Skin of body (tissue), 2 donors: Measurements from ENCODE around the gene LYSMD4. TPM values are rescaled to one million over a fixed set of nuclear protein-coding genes. Genes with fewer than 3 reads are reported as not detected.
A peak's percentile ranks its signal among the peaks of the same experiment; 100 is the strongest.

Experiments
- DNase-seq: peaks from one replicate; lab custom pipeline; 2025; lab: John Stamatoyannopoulos, UW
- total RNA-seq: library from RNA; depleted of rRNA; stranded (reverse); fragments of >200 nt; gene quantifications from one replicate; pipeline ENCODE4 v1.2.3, GENCODE V29; 2014

LYSMD4 gene
- total RNA-seq, 1 donor from 2014 or later, result 18.0 TPM

DNA sequence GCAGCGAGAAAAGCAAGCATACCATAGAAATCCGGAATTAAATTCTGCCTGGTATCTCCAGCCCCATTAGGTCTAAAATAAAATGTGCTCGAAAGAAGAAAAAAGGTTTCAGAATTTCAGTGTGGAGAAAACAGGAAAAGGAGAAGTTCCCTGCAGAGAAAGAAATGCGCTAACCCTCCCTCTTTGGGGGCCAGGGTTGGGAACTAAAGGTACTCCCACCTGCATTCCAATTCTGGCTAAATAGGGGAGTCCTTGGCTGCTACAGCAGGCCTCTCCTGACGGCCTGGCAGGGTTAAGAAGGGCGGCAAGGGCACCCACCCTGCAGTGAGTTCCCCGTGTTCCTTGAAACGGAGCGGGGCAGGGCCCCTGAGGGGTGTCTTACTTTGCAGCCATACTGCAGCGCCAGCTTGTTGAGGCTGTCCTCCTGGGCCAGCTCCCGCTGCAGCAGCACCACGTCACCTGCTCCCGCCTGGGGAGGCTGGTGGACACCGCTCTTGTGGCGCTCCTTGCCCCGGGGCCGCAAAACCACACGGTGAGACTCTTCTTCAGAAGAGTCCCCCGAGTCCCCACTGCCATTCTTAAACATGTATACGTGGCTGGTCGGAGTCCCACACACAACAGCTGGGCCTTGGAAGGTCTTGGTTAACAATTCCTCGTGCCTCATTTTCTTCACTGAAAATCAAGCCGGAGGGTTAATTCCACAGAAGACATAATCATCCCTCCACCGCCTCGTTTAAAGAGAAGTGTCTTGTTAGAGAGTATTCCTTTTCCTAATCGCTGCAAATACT is 1.7 kb downstream of the LYSMD4 start:
- no peak for DNase-seq

DNA sequence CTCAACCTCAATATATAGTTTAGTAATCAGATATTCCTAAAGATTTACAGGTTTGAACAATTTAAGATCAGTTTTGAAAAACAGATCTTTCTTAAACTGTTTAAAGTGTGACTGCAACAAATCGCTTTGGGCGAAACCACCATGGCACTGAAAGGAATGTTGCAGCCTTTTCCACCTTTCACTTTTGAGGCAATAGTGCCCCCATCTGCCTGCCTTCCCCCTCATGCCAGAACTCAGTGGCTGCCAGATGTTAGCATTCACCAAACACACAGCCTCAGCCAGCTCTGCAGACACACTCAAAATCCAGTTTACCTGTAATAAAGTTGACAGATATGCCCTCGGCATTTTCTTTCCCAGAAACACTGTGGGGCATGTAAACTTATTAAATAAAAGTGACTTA is 3.3 kb downstream of the LYSMD4 start:
- DNase-seq, result peak; percentile 49

DNA sequence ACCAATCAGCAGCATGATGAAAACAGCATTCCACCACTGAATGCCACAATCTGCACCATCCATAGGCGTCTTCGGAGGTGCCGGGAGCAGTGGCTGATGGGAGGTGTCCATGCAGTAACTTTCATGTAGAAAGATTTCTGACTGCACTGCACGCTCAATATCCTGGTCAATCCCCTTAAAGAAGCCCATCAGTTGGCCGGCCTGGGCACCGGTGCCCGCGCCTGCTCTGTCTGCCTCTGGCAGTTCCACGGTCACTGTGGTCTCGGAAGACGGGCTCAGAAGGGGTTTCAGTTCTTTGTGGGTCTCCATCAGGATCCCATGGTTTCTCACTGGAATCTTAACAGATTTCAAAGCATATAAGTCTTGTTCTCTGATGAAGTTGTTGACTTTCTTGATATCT is 3.9 kb downstream of the LYSMD4 start:
- DNase-seq, result no peak

DNA sequence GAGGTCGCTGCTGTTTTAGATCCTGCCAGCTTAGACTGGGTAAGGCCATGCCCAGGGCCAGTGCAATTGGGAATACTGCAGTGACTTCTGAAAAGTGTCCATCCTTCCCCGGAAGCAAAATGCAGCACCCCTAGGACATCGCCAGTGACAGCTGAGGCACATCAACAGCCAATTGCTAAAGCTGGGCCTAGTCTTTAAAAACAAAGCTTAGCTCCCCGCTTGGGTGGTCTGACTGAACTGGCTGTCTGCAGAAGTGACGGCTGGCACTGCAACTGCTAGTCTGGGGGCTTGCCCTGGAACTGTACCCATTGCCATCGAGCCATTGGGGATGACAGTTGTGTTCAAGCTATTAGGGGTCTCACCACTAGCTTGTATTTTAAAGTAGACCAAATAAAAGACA is 4.3 kb downstream of the LYSMD4 start:
- no peak for DNase-seq

DNA sequence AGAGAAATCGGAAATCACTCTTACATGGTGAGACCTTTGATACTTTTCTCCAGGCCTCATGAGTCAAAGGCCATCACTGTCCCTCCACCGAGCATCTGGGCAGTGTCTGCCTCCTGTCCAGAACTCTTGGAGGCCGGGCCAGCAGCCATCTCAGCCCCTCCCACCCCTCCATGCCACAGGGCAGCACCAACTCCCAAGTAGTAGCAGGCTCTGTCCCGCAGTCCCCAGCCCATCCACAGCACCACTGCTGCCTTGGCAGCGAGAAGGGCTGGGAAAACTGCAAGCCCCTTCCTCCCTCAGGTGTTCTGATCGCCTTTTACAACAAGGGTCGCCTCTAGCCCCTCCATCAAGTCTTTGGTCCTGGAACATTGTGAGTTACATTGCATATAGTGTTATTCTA is 5.5 kb downstream of the LYSMD4 start:
- no peak for DNase-seq

DNA sequence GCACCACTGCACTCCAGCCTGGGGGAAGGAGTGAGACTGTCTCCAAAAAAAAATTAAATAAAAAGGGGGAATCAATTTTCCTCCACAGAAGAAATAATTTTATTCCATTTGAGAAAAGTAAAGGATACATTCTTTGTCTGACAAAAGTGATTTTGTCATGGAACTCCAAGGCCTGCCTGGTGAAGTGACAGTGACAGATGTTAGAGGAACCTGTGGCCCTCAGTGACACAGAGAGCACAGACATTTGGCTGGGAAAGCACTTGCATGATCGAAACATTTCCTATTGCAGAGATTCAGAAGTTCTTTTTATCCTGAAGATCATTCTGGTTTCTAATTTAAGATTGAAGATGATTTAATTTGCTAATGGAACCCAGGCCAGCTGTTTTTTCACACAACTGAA is 5.9 kb downstream of the LYSMD4 start:
- DNase-seq, result no peak

DNA sequence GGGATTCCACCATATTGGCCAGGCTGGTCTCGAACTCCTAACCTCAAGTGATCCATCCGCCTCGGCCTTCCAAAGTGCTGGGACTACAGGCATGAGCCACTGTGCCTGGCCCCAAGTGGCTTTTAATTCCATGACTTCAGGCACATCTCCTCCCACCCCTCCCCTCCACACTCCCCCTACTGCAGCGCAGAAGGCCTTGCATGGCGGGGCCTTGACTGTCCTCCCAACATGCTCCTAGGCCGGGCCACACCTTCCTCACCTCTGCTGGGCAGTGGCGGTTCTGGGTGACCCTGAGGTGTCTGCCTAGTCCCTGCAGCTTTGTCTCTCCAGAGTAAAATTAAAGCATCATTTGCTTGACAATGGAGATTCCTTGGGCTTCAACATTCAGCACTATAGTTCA is 6.9 kb downstream of the LYSMD4 start:
- DNase-seq, result no peak

DNA sequence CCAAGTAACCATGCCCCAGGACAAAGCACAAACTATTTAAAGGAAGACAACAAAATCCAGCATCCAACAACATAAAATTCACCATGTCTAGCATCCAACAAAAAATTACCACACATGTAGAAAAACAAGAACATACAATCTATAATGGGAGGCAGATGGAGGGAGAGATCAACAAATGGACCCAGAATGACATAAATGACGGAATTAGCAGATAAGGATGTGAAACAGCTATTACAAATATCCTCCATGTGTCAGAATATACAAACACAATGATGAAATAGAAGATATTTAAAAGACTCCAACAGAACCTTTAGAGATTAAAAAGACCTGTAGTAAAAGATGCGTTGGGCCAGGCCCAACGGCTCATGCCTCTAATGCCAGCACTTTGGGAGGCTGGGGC is 10.8 kb downstream of the LYSMD4 start:
- DNase-seq, result no peak

DNA sequence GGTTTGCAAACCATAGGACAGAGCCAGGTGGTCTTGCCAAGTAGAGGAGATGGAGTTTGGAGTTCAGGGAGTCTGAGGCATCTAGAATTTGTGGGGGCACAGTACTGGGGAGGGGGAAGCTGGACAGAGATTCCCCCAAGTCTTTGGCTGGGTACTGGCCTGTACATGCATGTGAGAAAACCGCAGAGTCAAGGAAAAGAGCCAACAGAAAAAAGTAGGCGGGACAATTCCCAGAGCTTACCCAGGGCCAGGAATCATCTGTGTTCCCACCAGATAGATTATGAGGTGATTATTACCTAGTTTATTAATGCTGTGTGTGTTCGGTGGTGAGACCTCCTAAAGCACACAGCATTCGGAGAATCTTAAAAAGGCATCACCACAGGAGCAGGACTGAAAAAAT is 11.3 kb downstream of the LYSMD4 start:
- DNase-seq, result no peak

DNA sequence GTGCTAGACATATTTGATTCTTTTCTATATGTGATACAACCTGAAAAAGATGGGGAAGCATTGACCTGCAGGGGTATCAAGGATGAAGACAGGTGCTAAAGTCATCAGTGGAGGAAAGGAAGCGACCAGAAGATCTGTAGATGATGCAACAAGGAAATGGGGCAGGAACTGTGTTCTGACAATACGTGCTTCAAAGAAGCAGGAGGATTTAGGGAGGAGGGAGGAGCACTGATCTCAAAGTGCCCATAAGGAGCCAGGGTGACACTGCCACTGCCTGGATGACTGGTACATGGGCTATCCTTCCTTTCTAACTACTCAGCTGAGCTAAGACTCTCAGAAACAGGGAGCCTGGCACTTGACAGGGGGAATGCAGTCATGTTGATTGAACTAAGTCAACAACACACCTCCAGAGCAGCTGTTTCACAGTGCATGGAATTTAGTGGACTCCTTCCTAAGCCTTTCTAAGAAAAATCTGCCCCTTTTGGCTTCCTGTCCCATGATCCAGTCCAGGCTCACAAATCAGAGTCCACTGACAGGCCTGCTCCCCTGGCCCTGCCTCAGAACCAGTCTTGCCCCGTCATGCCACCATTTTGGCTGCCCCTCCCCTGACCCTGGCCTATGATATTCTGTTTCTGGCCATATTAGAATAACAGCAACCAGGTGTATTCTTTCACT is 12.0 kb downstream of the LYSMD4 start:
- no peak for DNase-seq

DNA sequence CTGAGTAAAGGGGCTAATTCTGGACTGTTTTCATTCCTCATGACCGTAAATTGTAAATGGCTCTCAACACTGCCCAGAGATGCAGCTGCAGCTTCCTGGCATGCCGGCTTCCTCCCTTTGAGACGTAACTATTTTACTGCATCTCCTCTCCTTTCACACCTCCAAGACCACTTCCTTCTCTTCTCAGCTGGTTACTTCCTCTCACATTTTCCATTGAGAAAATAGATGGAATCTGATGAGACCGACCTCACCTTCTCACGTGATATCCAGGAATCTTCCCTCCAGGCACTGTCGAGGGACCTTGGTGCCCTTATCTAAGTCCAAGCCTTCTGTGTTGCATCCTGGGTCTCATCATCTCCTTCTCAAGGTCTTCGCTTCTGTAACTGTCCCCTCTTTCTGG is 12.7 kb downstream of the LYSMD4 start:
- no peak for DNase-seq

DNA sequence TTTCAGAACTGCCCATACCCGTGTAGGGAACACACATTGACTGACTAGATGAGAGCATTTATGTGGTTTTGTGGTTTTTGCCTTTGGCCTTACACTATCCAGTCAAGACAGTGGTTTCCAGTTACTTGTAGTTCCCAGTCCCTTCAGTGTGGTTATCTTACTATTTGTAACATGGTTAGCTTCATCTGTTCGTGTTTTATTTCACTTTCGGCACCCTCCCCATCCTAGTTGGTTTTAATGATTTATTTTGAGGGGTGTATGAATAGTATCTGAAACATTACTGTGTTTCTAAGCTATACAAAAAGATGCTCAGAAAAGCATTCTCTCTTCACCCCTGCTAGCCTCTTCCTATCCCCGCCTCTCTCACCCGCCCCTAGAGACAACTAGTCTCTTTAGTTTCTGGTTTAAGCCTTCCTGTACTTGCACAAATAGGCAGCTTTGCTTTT is 14.1 kb downstream of the LYSMD4 start:
- DNase-seq, result no peak

DNA sequence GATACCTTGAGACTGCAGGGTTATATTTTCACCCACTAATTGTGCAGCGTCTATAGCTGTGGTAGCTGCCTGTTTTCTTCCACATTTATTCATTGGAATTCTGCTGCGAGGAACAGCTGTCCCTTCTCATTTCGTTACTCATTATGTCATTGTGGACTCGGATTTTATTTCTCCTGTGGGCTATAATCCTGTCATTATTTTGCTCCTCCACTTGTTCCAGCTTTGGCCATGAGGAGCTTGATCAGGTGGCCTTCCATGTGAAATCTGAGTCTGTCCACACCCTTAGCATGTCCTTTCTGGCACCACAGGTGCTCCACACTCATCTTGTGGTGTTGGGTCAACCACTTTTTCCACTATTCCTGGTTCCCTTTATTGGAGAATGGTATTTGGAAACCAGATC is 14.8 kb downstream of the LYSMD4 start:
- DNase-seq, result no peak

DNA sequence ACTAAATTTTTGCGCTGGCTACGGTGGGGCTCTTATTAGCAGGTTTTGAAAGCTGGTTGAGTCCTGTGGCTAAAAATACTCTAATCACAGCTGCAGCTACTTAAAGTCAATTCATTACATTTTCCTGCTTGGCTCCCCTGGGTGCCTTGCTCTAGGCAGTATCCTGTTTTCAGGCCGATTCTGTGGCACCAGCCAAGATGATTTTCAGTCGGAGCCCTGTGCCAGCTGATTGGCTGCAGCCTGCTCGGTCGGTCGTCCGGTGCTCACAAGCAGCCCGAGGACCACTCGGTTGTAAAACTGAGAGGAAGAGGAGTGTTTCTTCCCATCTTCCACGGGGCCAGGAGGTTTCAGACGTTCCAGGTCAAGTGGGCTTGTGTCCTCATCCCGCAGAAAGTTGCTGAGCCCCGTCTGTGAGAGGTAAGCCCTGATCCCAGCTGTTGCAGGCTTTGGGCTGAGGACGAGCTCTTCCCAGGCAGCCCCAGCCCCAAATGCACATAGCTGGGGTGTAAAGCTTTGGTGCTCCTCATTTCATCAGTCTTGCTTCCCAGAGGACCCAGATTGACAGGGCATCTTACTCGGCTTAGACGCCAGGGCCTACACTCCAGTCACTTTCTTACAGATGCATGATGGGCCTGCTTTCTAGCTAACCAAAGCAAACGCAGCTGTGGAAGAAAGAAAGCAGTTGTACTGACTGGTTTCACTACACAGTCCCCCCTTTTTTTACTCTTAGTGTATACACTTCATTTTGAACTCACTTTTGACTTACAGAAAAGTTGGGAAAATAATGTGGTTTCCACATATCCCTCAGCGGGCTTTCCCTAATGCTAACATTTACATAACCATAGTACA is 15.9 kb downstream of the LYSMD4 start:
- DNase-seq, result peak; percentile 85

DNA sequence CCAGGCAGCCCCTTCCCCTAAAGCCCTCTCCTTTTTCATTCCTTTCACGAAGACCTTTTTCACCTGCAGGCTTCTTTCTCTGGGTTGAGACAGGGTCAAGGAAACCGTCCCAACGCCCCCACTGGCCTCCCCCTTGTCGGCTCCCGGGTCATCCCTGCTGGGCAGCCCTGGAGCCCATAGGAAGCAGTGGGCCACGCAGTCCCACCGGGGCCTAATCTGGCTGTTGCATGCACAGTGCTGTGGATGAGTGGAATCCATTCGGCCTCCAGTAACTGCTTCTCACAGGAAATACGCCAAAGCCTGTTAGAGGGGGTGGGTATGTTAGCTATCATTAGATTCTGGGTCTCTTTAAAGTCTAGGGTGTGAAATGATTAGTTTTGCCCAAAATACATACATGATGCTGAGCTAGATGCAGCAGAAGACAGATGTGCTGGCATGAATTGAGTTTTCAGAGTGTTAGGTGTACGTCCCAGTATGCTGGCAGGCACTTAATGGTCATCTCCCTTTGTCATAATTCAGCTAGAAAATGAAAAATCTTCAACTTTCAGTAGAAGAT is 16.6 kb downstream of the LYSMD4 start:
- peak; percentile 61 for DNase-seq

DNA sequence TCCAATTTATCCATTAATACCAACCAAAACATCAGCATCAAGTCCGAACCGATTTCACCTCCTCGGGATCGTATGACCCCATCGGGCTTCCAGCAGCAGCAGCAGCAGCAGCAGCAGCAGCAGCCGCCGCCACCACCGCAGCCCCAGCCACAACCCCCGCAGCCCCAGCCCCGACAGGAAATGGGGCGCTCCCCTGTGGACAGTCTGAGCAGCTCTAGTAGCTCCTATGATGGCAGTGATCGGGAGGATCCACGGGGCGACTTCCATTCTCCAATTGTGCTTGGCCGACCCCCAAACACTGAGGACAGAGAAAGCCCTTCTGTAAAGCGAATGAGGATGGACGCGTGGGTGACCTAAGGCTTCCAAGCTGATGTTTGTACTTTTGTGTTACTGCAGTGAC is 20.8 kb downstream of the LYSMD4 start:
- DNase-seq, result no peak

DNA sequence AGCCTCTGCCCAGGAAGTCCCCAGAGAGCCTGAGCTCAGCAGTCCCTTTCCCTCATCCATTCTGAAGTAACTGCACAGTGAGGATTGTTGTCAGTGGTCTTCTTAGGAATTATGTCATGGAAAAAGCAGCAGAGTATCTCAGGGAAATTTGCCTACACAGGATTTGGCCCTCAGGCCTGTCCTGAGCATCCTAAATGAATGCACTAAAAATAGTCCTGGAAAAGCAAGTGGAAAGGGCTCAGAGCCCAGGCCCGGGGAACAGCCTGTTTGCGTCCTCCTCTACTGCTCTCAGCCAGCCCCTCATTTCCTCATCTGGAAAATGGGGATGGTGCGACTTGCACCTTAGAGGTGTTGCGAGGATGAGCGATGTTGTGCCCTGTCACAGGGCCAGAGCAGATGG is 21.6 kb downstream of the LYSMD4 start:
- peak; percentile 42 for DNase-seq

DNA sequence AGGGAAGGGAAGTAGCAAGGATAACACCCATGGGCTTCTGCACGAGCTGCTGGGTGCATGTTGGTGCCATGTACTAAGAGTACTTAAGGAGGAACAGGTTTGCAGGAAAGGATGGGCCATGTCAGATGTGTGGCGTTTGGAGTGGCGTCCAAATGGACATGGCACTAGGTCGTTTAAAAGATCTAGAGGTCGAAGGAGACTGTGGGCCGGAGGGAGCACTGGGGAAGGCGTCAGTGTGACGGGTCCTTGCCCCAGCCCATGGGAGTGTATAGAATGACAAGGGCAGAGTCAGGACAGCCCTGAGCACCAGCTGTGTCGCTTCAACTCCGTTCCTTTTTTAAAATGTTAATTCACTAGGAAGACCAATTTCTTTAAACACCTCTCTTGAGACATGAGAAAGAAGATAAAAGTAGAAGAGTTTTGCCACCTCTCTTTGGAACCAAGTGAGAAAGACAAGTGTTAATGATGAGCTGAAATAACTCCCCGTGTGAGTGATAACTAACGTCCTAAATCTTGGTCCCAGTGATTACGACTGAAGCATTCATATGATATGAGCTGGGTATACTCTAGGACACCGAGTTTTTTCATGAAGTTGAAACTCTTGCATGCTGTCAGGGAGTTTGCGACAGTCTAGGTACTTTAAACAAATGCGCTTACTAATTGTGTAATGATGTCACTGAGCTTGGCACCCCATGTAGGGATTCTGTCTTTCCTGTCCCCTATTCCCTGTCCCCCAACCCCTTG is 23.8 kb downstream of the LYSMD4 start:
- DNase-seq, result no peak

DNA sequence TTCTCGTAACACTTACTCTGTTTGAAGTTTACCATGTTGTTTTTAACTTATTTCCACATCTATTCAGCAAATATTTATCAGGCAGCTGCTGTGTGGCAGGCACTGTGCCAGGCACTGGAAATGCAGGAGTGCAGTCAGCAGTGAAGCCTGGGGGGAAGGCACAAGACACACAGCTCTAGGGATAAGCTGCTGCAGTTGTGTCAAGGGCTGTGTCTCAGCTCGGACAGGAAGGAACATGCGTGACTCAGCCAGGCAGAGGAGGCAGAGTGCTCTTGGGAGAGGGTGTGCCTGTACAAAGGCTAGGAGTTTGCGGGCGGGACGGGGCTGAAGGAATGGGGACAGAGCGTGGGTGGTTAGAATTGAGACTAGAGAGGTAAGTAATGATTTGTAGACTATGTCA is 24.7 kb downstream of the LYSMD4 start:
- DNase-seq, result no peak

DNA sequence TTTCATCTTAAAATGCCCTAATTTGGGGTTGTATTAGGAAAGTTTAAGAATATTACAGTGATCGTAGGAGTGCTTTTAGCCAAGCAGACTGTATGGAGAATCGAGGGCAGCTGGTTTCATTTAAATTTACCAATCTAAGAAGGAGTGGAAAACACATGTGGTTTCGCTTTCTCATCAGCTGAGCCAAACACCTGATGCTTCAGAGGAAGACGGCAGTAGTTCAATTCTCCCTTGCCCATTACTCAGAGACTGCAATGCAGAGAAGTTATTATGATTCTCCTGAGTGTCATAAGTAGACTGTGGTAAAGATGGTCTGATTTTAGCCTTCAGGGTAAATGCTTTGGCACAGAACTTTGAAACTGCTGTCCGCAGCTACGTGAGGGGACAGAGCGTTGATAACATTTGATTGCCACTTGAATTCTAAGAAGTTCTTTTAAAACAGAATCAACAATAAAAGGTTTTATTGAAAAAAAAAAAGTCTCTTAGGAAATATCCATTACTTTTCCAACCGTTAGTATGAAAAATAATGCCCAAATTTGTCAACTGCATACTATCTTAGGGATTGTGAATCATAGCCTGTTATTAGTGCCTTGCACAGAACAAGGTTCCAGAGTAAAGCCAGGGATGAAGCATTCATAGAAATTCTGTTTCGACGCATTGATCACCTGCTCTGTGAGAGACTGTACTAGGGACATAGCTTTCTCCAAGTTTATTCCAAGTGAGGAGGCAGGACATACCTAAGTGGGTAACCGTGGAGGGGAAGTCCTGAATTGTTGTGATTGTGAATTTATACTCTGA is 25.6 kb downstream of the LYSMD4 start:
- peak; percentile 62 for DNase-seq
